Lower lobe of right lung (tissue), 2 donors: ENCODE data around the gene CCNQ. TPM values are rescaled to one million over a fixed set of nuclear protein-coding genes. Genes with fewer than 3 reads are reported as not detected.

Source experiments
- ATAC-seq, 2 donors: fragments of 200-7000 bp; cut with Tn5 transposase; one replicate each; pipeline ENCODE4 v1.9.1; 2020 to 2022; ENCODE audit warnings: mild to moderate bottlenecking in 2 of 2, moderate library complexity in 2 of 2
- DNase-seq: peaks from one replicate; pipeline ENCODE4 v3.0.0-alpha.2; 2020
- H3K27ac ChIP-seq: fragments of 200-600 bp; one replicate; pipeline ENCODE4 v1.8.0; 2022
- H3K27me3 ChIP-seq: fragments of 200-600 bp; one replicate; pipeline ENCODE4 v1.8.0; 2022; ENCODE audit warnings: low read depth
- H3K36me3 ChIP-seq: fragments of 200-600 bp; one replicate; pipeline ENCODE4 v1.8.0; 2022; ENCODE audit warnings: mild to moderate bottlenecking
- H3K4me1 ChIP-seq: fragments of 200-600 bp; one replicate; pipeline ENCODE4 v1.8.0; 2022
- H3K4me3 ChIP-seq: fragments of 200-600 bp; one replicate; pipeline ENCODE4 v1.8.0; 2022; ENCODE audit warnings: mild to moderate bottlenecking
- H3K9me3 ChIP-seq: fragments of 200-600 bp; one replicate; pipeline ENCODE4 v1.8.0; 2022
- CTCF ChIP-seq: fragments of 200-600 bp; IDR thresholded peaks from one replicate; pipeline ENCODE4 v1.8.0; 2022; ENCODE audit warnings: antibody characterized with exemption, mild to moderate bottlenecking
- intact Hi-C: fragments of 100-400 bp; cut with DNase I; formaldehyde crosslinking; loops from one replicate; pipeline ENCODE4 v1.11.0; 2022
- long read RNA-seq: library from polyadenylated mRNA; unstranded; transcript quantifications from one replicate; pipeline ENCODE4 v2.0.0, GENCODE V29; 2021
- total RNA-seq: library from RNA; stranded (reverse); fragmentation: NEBNext Ultra II Directional; extraction: Animal tissue kit (Norgen Biotek cat#: 25700); gene quantifications from one replicate; pipeline ENCODE4 v1.2.1, GENCODE V29; 2021
- donor health status: DM: no; HTN: yes; CAD: no; lungs with severe emphysema.

CCNQ gene
- 17.0 TPM for total RNA-seq
- long read RNA-seq, transcript CCNQ-202 (5 exons, 1,164 nt) = minor isoform, 6 of 31 reads
- long read RNA-seq, transcript CCNQ-208 (5 exons, 1,220 nt) = minor isoform, 5 of 31 reads
- long read RNA-seq, transcript CCNQ-204 (5 exons, 1,306 nt) = major isoform, 16 of 31 reads
- long read RNA-seq, partial matches to known transcripts = 0 of 31 reads
- long read RNA-seq, other reads (novel, unspliced or antisense) = 4 of 31 reads

GRCh38 chrX:153598541-153599191 is at the start of gene CCNQ:
CCNQ (minus strand) TSS chrX:153599139; CDS start chrX:153599073, 66 bp downstream.
- DNase-seq (peak; percentile 53), ATAC-seq (peak; percentile 65 to 71)
- H3K4me1 ChIP-seq = peaks cover 11% of the 10 kb centered on the region
- peak within 1 kb of the TSS; percentile 76 for H3K27ac ChIP-seq
- no peaks in the 10 kb centered on the region for H3K27me3 ChIP-seq
- peak within 1 kb of the TSS; percentile 68 for H3K4me3 ChIP-seq
- TF ChIP-seq CTCF = no peak
- H3K36me3 ChIP-seq = peaks cover 15% of the 10 kb centered on the region
- intact Hi-C loops = no loop called here
- H3K9me3 ChIP-seq = no peaks in the 10 kb centered on the region

GRCh38 chrX:153647461-153648357 is 48.8 kb upstream of the CCNQ start:
- intact Hi-C loops = no loop called here
- no peak for TF ChIP-seq CTCF
- H3K9me3 ChIP-seq = no peaks in the 10 kb centered on the region
- no peaks in the 10 kb centered on the region for H3K36me3 ChIP-seq
- no peak for ATAC-seq
- peak; percentile 20 for DNase-seq
- H3K4me1 ChIP-seq = no peaks in the 10 kb centered on the region
- peak overlapping the region; percentile 23 for H3K4me3 ChIP-seq
- H3K27ac ChIP-seq = no peak overlapping the region
- peaks cover 50% of the 10 kb centered on the region for H3K27me3 ChIP-seq

GRCh38 chrX:153646620-153647373 is 47.9 kb upstream of the CCNQ start, which contains the start of gene DUSP9:
DUSP9 (plus strand) TSS chrX:153647203; CDS start chrX:153647954, 751 bp downstream.
- DNase-seq (peak; percentile 40), ATAC-seq (peak; percentile 40 to 52)
- Histone ChIP-seq H3K4me3 (peak within 1 kb of the TSS; percentile 23), H3K36me3 (no peaks in the 10 kb centered on the region), H3K4me1 (no peaks in the 10 kb centered on the region), H3K27me3 (peaks cover 58% of the 10 kb centered on the region), H3K27ac (no peak within 1 kb of the TSS), H3K9me3 (no peaks in the 10 kb centered on the region)
- intact Hi-C loops = no loop called here
- no peak for TF ChIP-seq CTCF

- DNase-seq (peak; percentile 3), ATAC-seq (no peak)
- no peaks in the 10 kb centered on the region for H3K36me3 ChIP-seq
- peaks cover 65% of the 10 kb centered on the region for H3K27me3 ChIP-seq
- H3K9me3 ChIP-seq = no peaks in the 10 kb centered on the region
- H3K27ac ChIP-seq = no peak overlapping the region
- intact Hi-C loops = no loop called here
- H3K4me1 ChIP-seq = no peaks in the 10 kb centered on the region
- H3K4me3 ChIP-seq = no peak overlapping the region
- TF ChIP-seq CTCF = no peak
These were observed 47.1 kb upstream of the CCNQ start for GRCh38 chrX:153645921-153646488.
